Ovary (tissue), 3 donors: ENCODE data around the gene COL27A1.

Experiments
- POLR2A ChIP-seq: fragments of 450-650 bp; IDR thresholded peaks from one replicate; pipeline ENCODE4 v1.6.1; 2017; ENCODE audit warnings: antibody characterized with exemption, mild to moderate bottlenecking, moderate library complexity
- TF ChIP-seq, protein P1 (sequence below), 3 donors: fragments of 450-650 bp in 2 of 3; fragments of 200-600 bp in 1 of 3; IDR thresholded peaks; one replicate each; pipeline versions ENCODE4 v1.5.1 to v1.8.0; 2016 to 2022; ENCODE audit warnings: antibody characterized with exemption in 3 of 3, mild to moderate bottlenecking in 1 of 3
- donor health status: DM: no; HTN: no; CAD: no.

GRCh38 chr9:114143234-114143633 is 12.1 kb upstream of the COL27A1 start:
- TF ChIP-seq, protein P1, sequence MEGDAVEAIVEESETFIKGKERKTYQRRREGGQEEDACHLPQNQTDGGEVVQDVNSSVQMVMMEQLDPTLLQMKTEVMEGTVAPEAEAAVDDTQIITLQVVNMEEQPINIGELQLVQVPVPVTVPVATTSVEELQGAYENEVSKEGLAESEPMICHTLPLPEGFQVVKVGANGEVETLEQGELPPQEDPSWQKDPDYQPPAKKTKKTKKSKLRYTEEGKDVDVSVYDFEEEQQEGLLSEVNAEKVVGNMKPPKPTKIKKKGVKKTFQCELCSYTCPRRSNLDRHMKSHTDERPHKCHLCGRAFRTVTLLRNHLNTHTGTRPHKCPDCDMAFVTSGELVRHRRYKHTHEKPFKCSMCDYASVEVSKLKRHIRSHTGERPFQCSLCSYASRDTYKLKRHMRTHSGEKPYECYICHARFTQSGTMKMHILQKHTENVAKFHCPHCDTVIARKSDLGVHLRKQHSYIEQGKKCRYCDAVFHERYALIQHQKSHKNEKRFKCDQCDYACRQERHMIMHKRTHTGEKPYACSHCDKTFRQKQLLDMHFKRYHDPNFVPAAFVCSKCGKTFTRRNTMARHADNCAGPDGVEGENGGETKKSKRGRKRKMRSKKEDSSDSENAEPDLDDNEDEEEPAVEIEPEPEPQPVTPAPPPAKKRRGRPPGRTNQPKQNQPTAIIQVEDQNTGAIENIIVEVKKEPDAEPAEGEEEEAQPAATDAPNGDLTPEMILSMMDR (IDR thresholded peaks at IDR 0.05) = no peak
- TF ChIP-seq POLR2A = no peak
